Measurements from ENCODE around the gene STPG2.

STPG2 gene

DNA sequence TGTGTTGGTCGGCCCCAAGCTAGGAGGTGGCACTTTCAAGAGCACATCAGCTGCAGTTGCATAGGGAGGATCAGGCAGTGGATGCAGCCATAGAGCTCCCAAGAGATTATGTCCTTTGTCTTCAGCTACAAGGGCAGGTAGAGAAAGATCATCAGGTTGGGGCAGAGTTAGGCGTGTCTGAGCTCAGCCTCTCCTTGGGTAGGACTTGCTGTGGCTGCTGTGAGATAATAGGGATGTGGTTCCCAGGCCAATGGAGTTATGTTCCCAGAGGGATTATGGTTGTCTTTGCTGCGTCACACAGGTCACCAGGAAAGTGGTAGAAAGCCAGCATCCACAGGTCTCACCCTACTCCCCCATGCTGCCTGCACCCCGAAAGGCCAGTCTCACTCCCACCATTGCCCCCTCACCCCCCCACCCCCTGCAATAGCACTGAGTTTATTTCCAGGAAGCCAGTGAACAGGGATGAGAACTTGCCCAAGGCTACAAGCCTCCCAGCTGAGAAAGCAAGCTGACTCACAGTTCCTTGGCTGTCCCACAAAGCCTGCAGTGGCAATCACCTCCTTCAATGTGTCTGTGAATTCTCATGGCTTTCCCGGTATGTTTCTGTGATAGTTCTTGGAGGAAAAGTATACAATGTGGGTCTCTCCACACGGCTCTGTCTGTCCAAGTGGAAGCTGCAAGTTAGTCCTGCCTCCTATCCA lies 148.4 kb downstream of the STPG2 start:
- no peaks in the 10 kb centered on the region for H3K27me3 Mint-ChIP-seq (ENCODE audit: low read depth, poor library complexity)
- DNase-seq: no peak
- H3K27ac Mint-ChIP-seq: no peak overlapping the region
- H3K4me3 Mint-ChIP-seq: no peak overlapping the region
- H3K4me1 Mint-ChIP-seq: no peaks in the 10 kb centered on the region
- H3K9me3 Mint-ChIP-seq: peaks cover 45% of the 10 kb centered on the region
- TF ChIP-seq, protein P1, sequence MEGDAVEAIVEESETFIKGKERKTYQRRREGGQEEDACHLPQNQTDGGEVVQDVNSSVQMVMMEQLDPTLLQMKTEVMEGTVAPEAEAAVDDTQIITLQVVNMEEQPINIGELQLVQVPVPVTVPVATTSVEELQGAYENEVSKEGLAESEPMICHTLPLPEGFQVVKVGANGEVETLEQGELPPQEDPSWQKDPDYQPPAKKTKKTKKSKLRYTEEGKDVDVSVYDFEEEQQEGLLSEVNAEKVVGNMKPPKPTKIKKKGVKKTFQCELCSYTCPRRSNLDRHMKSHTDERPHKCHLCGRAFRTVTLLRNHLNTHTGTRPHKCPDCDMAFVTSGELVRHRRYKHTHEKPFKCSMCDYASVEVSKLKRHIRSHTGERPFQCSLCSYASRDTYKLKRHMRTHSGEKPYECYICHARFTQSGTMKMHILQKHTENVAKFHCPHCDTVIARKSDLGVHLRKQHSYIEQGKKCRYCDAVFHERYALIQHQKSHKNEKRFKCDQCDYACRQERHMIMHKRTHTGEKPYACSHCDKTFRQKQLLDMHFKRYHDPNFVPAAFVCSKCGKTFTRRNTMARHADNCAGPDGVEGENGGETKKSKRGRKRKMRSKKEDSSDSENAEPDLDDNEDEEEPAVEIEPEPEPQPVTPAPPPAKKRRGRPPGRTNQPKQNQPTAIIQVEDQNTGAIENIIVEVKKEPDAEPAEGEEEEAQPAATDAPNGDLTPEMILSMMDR (IDR thresholded peaks at IDR 0.05): no peak
- no peaks in the 10 kb centered on the region for H3K36me3 Mint-ChIP-seq (ENCODE audit: low read depth)

DNA sequence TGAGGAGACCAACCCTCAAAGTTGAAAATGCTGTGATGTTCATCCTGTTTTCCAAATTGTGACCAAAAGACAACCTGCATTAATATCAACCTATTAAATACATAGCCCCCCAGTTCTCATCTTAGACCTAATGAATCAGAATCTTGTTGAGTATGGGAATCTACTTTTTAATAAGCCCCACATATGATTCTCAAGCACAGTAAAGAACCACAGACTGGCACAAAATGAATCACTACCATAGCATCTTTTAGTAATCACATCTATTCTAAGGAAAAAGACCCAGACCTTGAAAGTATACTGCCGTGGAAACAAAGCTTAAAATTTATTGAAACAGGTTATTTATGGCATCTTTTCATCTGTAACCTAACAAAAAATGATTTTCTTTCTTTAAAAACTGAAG lies 152.9 kb downstream of the STPG2 start:
- Mint-ChIP-seq H3K36me3 (ENCODE audit: low read depth) (no peaks in the 10 kb centered on the region), H3K27me3 (ENCODE audit: low read depth, poor library complexity) (no peaks in the 10 kb centered on the region), H3K4me3 (no peak overlapping the region), H3K4me1 (no peaks in the 10 kb centered on the region), H3K27ac (no peak overlapping the region), H3K9me3 (peaks cover 33% of the 10 kb centered on the region)
- TF ChIP-seq, protein P1 (IDR thresholded peaks at IDR 0.05): no peak
- no peak for DNase-seq

DNA sequence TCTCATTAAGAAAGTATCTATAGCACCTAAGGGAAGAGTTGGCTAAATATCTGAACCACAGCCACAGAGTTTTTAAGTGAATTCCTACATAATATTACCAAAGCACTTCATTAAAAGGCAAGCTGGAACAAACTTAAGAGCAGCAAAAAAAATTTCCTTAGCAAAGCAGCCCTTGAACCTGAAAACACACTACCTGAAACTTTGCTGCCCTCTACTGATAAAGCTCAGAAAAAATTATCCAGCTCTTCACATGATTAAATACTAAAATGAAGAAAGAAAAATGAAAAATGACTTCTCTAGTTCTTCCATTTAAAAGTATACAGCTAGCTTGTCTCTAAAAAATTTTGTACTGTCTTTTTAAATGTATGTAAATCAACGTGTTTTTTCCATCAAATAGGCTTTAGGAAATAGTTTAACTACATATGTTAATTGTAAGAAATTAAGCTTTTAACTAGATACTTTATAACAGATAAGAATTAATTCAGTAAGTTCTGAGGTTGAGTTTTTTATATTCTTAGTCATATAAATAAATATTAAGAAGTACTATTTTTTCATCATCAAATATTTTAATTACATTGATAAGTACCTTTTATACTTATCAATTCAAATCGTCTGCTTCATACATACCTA lies 156.1 kb downstream of the STPG2 start:
- TF ChIP-seq, protein P1 (IDR thresholded peaks at IDR 0.05): peak; percentile 61
- H3K36me3 Mint-ChIP-seq (ENCODE audit: low read depth): no peaks in the 10 kb centered on the region
- no peaks in the 10 kb centered on the region for H3K27me3 Mint-ChIP-seq (ENCODE audit: low read depth, poor library complexity)
- peaks cover 6% of the 10 kb centered on the region for H3K9me3 Mint-ChIP-seq
- no peak overlapping the region for H3K4me3 Mint-ChIP-seq
- no peaks in the 10 kb centered on the region for H3K4me1 Mint-ChIP-seq
- H3K27ac Mint-ChIP-seq: no peak overlapping the region
- no peak for DNase-seq

DNA sequence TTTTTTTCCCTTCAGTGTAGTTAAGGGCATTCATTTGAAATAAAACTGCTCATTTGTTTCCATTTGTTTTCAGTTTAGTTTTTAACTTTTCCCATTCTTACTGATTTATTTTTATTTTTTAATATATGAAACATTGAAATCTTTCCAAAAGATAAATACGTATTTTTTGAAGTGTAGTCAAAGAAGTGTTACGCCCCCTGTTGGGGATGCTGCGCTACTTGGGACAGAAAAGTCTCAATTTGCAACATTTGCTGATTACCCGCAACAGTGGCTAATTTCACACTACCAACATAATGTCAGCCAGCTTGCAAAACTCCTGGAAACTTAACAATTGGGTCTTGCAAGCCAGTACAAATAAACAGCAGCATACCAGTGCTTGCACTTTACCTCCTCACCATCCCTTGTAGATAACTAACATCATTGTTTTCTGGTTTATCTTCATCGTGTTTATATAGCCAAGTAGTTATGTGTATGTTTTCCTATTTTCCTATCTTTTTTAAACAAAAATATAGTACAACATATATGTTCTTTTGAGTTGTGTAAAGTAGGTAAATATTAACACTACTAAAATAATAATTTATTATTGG lies 158.6 kb downstream of the STPG2 start:
- H3K36me3 Mint-ChIP-seq (ENCODE audit: low read depth): no peaks in the 10 kb centered on the region
- TF ChIP-seq, protein P1 (IDR thresholded peaks at IDR 0.05): peak; percentile 51
- no peaks in the 10 kb centered on the region for H3K9me3 Mint-ChIP-seq
- no peaks in the 10 kb centered on the region for H3K27me3 Mint-ChIP-seq (ENCODE audit: low read depth, poor library complexity)
- no peak overlapping the region for H3K27ac Mint-ChIP-seq
- H3K4me1 Mint-ChIP-seq: no peaks in the 10 kb centered on the region
- H3K4me3 Mint-ChIP-seq: no peak overlapping the region
- DNase-seq: peak; percentile 8

- Mint-ChIP-seq H3K27ac (peak overlapping the region; percentile 58), H3K27me3 (ENCODE audit: low read depth, poor library complexity) (no peaks in the 10 kb centered on the region), H3K36me3 (ENCODE audit: low read depth) (no peaks in the 10 kb centered on the region), H3K4me3 (no peak overlapping the region), H3K4me1 (no peaks in the 10 kb centered on the region), H3K9me3 (peaks cover 10% of the 10 kb centered on the region)
- TF ChIP-seq, protein P1 (IDR thresholded peaks at IDR 0.05): no peak
- no peak for DNase-seq
These were observed 164.3 kb downstream of the STPG2 start for GRCh38 chr4:97978791-97979488.
